IPS DF 6.9 (cell line): ENCODE results near the gene BABAM2.

Experiments used
- DNase-seq: peaks from one replicate; pipeline ENCODE4 v3.0.0-alpha.2; 2013; ENCODE audit warnings: low read depth, low spot score
- H3K27ac ChIP-seq: one replicate; pipeline ENCODE4 v1.5.1; 2013; ENCODE audit warnings: low read length, control low read depth
- H3K27me3 ChIP-seq: 2 replicates; pipeline ENCODE4 v1.6.1; 2013; ENCODE audit warnings: mild to moderate bottlenecking, low read length; ENCODE audit not compliant: control insufficient read depth, insufficient read depth
- H3K36me3 ChIP-seq: 2 replicates; pipeline ENCODE4 v1.6.1; 2013; ENCODE audit warnings: low read length; ENCODE audit not compliant: control insufficient read depth, insufficient read depth
- H3K4me1 ChIP-seq: 2 replicates; pipeline ENCODE4 v1.6.1; 2013; ENCODE audit warnings: low read length; ENCODE audit not compliant: control insufficient read depth, insufficient read depth
- H3K4me3 ChIP-seq: 2 replicates; pipeline ENCODE4 v1.5.1; 2013; ENCODE audit warnings: mild to moderate bottlenecking, low read length
- H3K9me3 ChIP-seq: 2 replicates; pipeline ENCODE4 v1.6.1; 2013; ENCODE audit warnings: low read length, inconsistent platforms; ENCODE audit not compliant: control insufficient read depth, insufficient read depth
- WGBS: extraction: QIAGEN DNeasy Blood & Tissue Kit; methylation state at CpG from one replicate; pipeline ENCODE4 v1.1.7; 2013; ENCODE audit warnings: mixed read lengths, missing lambda C conversion rate; ENCODE audit not compliant: insufficient read length, insufficient coverage; 5-methylcytosine and 5-hydroxymethylcytosine counted together

Gene BABAM2

GRCh38 chr2:28046921-28047320 is 156.4 kb downstream of the BABAM2 start:
- no peak overlapping the region for H3K4me3 ChIP-seq
- no peaks in the 10 kb centered on the region for H3K36me3 ChIP-seq
- no peaks in the 10 kb centered on the region for H3K27me3 ChIP-seq
- H3K9me3 ChIP-seq = no peaks in the 10 kb centered on the region
- H3K4me1 ChIP-seq = no peaks in the 10 kb centered on the region
- no CpG with 5 or more reads among the region's 2 CpGs for WGBS
- no peak overlapping the region for H3K27ac ChIP-seq
- no peak for DNase-seq

DNA sequence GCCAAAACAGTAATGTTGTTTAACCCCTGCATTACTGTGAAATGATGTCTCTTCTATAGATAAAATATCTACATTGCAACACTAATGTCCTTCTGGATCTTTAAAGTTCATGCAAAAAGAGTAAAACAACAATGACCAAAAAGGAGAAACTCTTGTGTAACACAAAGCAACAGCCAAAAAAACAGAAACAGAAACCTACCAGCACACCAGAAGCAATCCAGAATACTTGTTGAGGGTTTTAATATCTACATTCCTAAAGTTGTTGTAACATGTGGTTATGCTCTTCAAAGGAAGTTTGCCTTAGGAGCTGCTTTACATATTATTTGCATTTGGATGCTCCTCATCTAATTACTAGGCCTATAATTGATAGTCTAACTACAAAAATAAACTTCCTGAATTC is 157.2 kb downstream of the BABAM2 start:
- Histone ChIP-seq H3K27ac (no peak overlapping the region), H3K27me3 (no peaks in the 10 kb centered on the region), H3K9me3 (no peaks in the 10 kb centered on the region), H3K4me3 (no peak overlapping the region), H3K36me3 (no peaks in the 10 kb centered on the region), H3K4me1 (no peaks in the 10 kb centered on the region)
- no peak for DNase-seq

GRCh38 chr2:28048341-28048740 is 157.8 kb downstream of the BABAM2 start:
- no peak for DNase-seq
- H3K36me3 ChIP-seq = no peaks in the 10 kb centered on the region
- H3K4me3 ChIP-seq = no peak overlapping the region
- no peaks in the 10 kb centered on the region for H3K4me1 ChIP-seq
- no peaks in the 10 kb centered on the region for H3K27me3 ChIP-seq
- WGBS = no CpG with 5 or more reads among the region's 3 CpGs
- no peaks in the 10 kb centered on the region for H3K9me3 ChIP-seq
- no peak overlapping the region for H3K27ac ChIP-seq

GRCh38 chr2:28049416-28049815 is 158.9 kb downstream of the BABAM2 start:
- no peaks in the 10 kb centered on the region for H3K36me3 ChIP-seq
- no peak overlapping the region for H3K4me3 ChIP-seq
- H3K4me1 ChIP-seq = no peaks in the 10 kb centered on the region
- DNase-seq = no peak
- H3K27me3 ChIP-seq = no peaks in the 10 kb centered on the region
- H3K9me3 ChIP-seq = no peaks in the 10 kb centered on the region
- no CpG with 5 or more reads among the region's 1 CpG for WGBS
- H3K27ac ChIP-seq = no peak overlapping the region

GRCh38 chr2:28049899-28050298 is 159.4 kb downstream of the BABAM2 start:
- Histone ChIP-seq H3K4me3 (no peak overlapping the region), H3K4me1 (no peaks in the 10 kb centered on the region), H3K36me3 (no peaks in the 10 kb centered on the region), H3K9me3 (no peaks in the 10 kb centered on the region), H3K27me3 (no peaks in the 10 kb centered on the region), H3K27ac (no peak overlapping the region)
- DNase-seq = no peak
- WGBS = no CpG with 5 or more reads among the region's 2 CpGs

DNA sequence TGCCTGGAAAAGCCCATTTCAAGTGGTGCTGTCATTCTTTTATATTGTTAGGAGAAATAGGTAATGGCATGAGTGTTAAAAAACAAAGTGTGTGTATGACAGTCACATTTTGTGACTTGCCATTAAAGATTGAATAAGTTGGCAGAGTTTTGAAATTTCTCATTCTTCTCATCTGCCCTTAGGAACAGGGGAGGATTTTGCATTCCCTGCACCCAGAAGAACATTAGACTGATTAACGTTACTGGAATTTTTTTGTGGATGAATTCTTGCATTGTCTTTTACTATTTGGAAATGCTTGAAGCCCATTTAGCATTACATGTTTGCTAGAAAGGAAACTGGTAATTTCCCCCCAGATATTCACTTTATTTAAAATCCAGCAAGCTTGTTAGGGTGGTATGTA is 162.2 kb downstream of the BABAM2 start:
- H3K27ac ChIP-seq = no peak overlapping the region
- no CpG with 5 or more reads among the region's 1 CpG for WGBS
- H3K27me3 ChIP-seq = no peaks in the 10 kb centered on the region
- DNase-seq = no peak
- H3K4me1 ChIP-seq = no peaks in the 10 kb centered on the region
- H3K36me3 ChIP-seq = no peaks in the 10 kb centered on the region
- H3K4me3 ChIP-seq = no peak overlapping the region
- no peaks in the 10 kb centered on the region for H3K9me3 ChIP-seq

DNA sequence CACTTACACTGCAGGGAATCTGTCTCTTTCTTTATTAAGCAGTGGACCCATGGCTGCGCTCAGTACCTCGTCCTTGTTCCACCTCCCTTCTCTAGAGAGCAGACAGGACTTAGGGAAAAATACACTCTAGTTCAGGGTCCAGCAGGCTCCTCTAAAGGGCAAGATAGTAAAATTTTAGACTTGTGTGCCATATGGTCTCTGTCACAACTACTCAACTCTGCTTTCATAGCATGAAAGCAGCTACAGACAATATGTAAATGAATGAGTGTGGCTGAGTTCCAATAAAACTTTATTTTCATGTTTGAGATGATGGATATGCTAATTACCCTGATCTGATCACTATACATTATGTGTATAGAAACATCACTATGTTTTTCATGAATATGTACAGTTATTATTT is 163.1 kb downstream of the BABAM2 start:
- H3K27ac ChIP-seq = no peak overlapping the region

DNA sequence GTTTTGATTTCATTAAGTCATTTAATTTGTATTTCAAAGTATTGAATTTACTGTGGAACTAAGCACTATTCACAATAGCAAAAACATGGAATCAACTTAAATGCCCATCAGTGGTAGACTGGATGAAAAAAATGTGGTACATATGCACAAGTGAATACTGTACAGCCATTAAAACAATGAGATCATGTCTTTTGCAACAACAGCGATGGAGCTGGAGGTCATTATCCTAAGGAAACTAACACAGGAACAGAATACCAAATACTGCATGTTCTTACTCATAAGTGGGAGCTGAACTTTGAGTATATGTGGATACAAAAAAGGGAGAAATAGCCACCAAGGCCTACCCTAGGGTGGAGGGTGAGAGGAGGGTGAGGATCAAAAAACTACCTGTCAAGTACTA is 164.4 kb downstream of the BABAM2 start:
- no peaks in the 10 kb centered on the region for H3K27me3 ChIP-seq
- no peaks in the 10 kb centered on the region for H3K4me1 ChIP-seq
- no CpG with 5 or more reads among the region's 1 CpG for WGBS
- H3K4me3 ChIP-seq = no peak overlapping the region
- no peak for DNase-seq
- H3K27ac ChIP-seq = no peak overlapping the region
- H3K36me3 ChIP-seq = no peaks in the 10 kb centered on the region
- no peaks in the 10 kb centered on the region for H3K9me3 ChIP-seq

More for the DNA sequence above, 163.1 kb downstream of the BABAM2 start:
- H3K36me3 ChIP-seq = no peaks in the 10 kb centered on the region
- H3K4me1 ChIP-seq = no peaks in the 10 kb centered on the region
- H3K9me3 ChIP-seq = no peaks in the 10 kb centered on the region
- H3K4me3 ChIP-seq = no peak overlapping the region
- no peak for DNase-seq
- no peaks in the 10 kb centered on the region for H3K27me3 ChIP-seq
- no CpG with 5 or more reads among the region's 2 CpGs for WGBS

DNA sequence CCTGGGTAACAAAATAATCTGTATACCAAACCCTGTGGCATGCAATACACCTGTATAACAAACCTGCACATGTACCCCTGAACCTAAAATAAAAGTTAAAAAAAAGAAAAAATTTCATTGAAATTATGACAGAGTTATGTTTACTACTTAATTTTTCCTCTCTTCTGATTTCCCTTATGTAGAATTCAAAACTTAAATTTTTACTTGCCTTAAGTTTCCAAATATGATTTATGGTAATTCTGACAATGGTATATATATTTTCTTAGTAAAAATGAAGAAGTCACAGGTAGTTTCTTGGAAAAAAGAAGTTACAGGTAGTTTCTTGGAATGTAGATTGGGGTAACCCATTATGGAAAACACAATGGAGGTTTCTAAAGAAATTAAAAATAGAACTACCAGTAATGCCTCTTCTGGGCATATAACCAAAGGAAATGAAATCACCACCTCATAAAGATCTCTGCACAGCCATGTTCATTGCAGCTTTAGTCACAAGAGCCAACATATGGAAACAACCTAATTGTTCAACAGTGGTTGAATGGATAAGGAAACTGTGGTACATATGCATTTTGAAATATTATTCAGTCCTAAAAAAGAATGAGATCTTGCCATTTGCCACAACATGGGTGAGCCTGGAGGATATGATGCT is 164.9 kb downstream of the BABAM2 start:
- H3K9me3 ChIP-seq = no peaks in the 10 kb centered on the region
- no peaks in the 10 kb centered on the region for H3K27me3 ChIP-seq
- no peak for DNase-seq
- H3K36me3 ChIP-seq = no peaks in the 10 kb centered on the region
- H3K4me1 ChIP-seq = no peaks in the 10 kb centered on the region
- H3K27ac ChIP-seq = no peak overlapping the region
- no peak overlapping the region for H3K4me3 ChIP-seq

GRCh38 chr2:28058791-28059190 is 168.3 kb downstream of the BABAM2 start:
- Histone ChIP-seq H3K4me1 (no peaks in the 10 kb centered on the region), H3K27me3 (no peaks in the 10 kb centered on the region), H3K9me3 (no peaks in the 10 kb centered on the region), H3K4me3 (no peak overlapping the region), H3K27ac (no peak overlapping the region), H3K36me3 (no peaks in the 10 kb centered on the region)
- DNase-seq = no peak
- WGBS = no CpG with 5 or more reads among the region's 5 CpGs

DNA sequence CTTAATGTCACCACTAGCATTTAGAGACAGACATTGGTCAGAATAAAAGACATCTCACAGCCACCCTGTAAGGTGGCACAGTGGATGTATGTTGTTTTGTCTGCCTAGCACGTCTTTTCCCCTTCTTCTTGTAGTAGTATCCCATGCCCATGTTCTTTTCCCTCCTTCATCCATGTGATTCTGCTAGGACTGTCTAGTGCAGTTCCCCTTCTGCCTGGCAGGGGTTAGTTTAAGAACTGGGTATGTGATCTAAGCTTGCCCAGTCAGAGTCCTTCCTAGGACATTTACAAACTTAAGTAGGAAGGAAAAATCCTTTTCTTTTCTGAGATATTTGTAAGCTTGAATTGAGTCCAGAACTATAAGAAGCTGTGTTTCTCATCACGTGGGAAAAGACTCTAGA is 172.3 kb downstream of the BABAM2 start:
- DNase-seq = no peak
- no peak overlapping the region for H3K27ac ChIP-seq
- no peaks in the 10 kb centered on the region for H3K27me3 ChIP-seq
- no CpG with 5 or more reads among the region's 2 CpGs for WGBS
- H3K9me3 ChIP-seq = no peaks in the 10 kb centered on the region
- H3K36me3 ChIP-seq = no peaks in the 10 kb centered on the region
- H3K4me1 ChIP-seq = no peaks in the 10 kb centered on the region
- H3K4me3 ChIP-seq = no peak overlapping the region
